Neural cell (in vitro differentiated cells): Measurements from ENCODE around the gene PPP1CA.

ENCODE experiments used
- EP300 ChIP-seq: fragments of 450-650 bp; conservative IDR thresholded peaks from 2 replicates; pipeline ENCODE4 v1.6.1; 2014; ENCODE audit warnings: antibody characterized with exemption, mild to moderate bottlenecking, moderate library complexity; ENCODE audit not compliant: poor library complexity, severe bottlenecking
- EZH2 ChIP-seq: fragments of 200-600, 300-800 bp; shearing (Covaris generic), sonication (generic); IDR thresholded peaks from 2 replicates; pipeline ENCODE4 v1.6.1; 2014; ENCODE audit warnings: antibody characterized with exemption, low read length, borderline replicate concordance, mild to moderate bottlenecking; ENCODE audit not compliant: insufficient read depth, poor library complexity, severe bottlenecking
- POLR2AphosphoS5 ChIP-seq: IDR thresholded peaks from 2 replicates; pipeline ENCODE4 v1.6.1; 2012
- SMC3 ChIP-seq: fragments of 450-650 bp; conservative IDR thresholded peaks from 2 replicates; pipeline ENCODE4 v1.6.1; 2014; ENCODE audit warnings: antibody characterized with exemption, mild to moderate bottlenecking, moderate library complexity; ENCODE audit not compliant: poor library complexity
- TF ChIP-seq, protein P1 (sequence below): fragments of 450-650 bp; IDR thresholded peaks from 2 replicates; pipeline ENCODE4 v1.5.1; 2014; ENCODE audit warnings: antibody characterized with exemption, mild to moderate bottlenecking, moderate library complexity; ENCODE audit not compliant: poor library complexity, severe bottlenecking
- TF ChIP-seq, protein P2 (sequence below): IDR thresholded peaks from 2 replicates; pipeline ENCODE4 v1.6.1; 2012; ENCODE audit warnings: borderline replicate concordance

DNA sequence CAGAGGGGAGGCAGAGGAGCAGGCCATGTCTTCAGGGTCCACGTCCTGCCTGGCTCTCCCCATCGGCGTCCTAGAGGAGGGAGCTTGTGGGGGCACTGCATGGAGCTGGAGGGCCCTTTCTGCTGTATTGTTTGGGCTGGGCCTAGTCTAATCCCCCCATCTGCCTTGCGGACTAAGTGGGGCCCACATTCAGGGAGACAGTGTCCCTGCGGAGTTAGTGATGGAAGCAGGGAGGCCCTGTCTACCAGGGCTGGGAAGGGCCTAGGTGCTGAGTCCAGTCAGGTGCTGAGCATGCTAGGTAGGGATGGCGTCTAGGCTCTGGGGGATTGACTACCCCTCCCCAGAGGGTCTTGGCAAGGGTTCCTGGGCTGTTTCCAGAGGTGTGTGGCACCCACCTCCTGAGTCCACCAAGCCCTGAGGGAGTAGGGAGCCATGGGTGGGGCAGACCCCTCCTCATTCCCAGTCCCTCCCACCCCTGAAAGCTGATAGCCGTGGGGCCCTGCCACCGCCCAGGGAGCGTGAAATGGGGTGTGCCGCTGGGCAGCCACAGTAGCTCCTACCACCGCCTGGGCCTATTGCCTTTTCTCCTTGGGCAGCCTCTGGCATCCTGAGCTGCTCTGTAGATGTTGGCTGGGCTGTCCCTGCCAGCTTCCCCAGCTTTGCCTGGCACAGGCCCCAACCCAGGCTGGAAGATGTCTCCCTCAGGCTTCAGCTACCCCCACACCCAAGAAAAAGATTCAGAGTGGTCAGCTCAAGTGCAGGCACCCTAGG lies 46.5 kb downstream of the PPP1CA start:
- TF ChIP-seq POLR2AphosphoS5 (no peak), EP300 (no peak), EZH2 (no peak), SMC3 (no peak)
- TF ChIP-seq, protein P1, sequence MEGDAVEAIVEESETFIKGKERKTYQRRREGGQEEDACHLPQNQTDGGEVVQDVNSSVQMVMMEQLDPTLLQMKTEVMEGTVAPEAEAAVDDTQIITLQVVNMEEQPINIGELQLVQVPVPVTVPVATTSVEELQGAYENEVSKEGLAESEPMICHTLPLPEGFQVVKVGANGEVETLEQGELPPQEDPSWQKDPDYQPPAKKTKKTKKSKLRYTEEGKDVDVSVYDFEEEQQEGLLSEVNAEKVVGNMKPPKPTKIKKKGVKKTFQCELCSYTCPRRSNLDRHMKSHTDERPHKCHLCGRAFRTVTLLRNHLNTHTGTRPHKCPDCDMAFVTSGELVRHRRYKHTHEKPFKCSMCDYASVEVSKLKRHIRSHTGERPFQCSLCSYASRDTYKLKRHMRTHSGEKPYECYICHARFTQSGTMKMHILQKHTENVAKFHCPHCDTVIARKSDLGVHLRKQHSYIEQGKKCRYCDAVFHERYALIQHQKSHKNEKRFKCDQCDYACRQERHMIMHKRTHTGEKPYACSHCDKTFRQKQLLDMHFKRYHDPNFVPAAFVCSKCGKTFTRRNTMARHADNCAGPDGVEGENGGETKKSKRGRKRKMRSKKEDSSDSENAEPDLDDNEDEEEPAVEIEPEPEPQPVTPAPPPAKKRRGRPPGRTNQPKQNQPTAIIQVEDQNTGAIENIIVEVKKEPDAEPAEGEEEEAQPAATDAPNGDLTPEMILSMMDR: no peak
- TF ChIP-seq, protein P2, sequence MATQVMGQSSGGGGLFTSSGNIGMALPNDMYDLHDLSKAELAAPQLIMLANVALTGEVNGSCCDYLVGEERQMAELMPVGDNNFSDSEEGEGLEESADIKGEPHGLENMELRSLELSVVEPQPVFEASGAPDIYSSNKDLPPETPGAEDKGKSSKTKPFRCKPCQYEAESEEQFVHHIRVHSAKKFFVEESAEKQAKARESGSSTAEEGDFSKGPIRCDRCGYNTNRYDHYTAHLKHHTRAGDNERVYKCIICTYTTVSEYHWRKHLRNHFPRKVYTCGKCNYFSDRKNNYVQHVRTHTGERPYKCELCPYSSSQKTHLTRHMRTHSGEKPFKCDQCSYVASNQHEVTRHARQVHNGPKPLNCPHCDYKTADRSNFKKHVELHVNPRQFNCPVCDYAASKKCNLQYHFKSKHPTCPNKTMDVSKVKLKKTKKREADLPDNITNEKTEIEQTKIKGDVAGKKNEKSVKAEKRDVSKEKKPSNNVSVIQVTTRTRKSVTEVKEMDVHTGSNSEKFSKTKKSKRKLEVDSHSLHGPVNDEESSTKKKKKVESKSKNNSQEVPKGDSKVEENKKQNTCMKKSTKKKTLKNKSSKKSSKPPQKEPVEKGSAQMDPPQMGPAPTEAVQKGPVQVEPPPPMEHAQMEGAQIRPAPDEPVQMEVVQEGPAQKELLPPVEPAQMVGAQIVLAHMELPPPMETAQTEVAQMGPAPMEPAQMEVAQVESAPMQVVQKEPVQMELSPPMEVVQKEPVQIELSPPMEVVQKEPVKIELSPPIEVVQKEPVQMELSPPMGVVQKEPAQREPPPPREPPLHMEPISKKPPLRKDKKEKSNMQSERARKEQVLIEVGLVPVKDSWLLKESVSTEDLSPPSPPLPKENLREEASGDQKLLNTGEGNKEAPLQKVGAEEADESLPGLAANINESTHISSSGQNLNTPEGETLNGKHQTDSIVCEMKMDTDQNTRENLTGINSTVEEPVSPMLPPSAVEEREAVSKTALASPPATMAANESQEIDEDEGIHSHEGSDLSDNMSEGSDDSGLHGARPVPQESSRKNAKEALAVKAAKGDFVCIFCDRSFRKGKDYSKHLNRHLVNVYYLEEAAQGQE: no peak
